Measurements from ENCODE around the gene FGF21.

GRCh38 chr19:48799358-48800300, 44.3 kb downstream of the FGF21 start:
- TF ChIP-seq, protein P1, sequence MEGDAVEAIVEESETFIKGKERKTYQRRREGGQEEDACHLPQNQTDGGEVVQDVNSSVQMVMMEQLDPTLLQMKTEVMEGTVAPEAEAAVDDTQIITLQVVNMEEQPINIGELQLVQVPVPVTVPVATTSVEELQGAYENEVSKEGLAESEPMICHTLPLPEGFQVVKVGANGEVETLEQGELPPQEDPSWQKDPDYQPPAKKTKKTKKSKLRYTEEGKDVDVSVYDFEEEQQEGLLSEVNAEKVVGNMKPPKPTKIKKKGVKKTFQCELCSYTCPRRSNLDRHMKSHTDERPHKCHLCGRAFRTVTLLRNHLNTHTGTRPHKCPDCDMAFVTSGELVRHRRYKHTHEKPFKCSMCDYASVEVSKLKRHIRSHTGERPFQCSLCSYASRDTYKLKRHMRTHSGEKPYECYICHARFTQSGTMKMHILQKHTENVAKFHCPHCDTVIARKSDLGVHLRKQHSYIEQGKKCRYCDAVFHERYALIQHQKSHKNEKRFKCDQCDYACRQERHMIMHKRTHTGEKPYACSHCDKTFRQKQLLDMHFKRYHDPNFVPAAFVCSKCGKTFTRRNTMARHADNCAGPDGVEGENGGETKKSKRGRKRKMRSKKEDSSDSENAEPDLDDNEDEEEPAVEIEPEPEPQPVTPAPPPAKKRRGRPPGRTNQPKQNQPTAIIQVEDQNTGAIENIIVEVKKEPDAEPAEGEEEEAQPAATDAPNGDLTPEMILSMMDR (IDR thresholded peaks at IDR 0.05) = no peak
- no peak for TF ChIP-seq POLR2AphosphoS5 (IDR thresholded peaks at IDR 0.05)
